HepG2 (cell line): ENCODE results near the gene ALDH16A1. TPM values are rescaled to one million over a fixed set of nuclear protein-coding genes. Genes with fewer than 3 reads are reported as not detected.

Experiments used
- ATAC-seq: fragments of 200-7000 bp; cut with Tn5 transposase; 3 replicates; pipeline ENCODE4 v1.9.1; 2020; ENCODE audit warnings: mild to moderate bottlenecking, moderate library complexity
- BruUV-seq: library from RNA; stranded (reverse); fragments of 400-500 nt; replicated peaks from 2 replicates; lab custom pipeline; 2021; lab: Mats Ljungman, UMichigan
- CTCF ChIA-PET: fragments of 300-600 bp; formaldehyde crosslinking; extraction: SDS; loops from one replicate; lab custom pipeline; 2021; ENCODE audit warnings: low total read pairs, inconsistent platforms, low intra/inter-chr PET ratio; lab: Yijun Ruan, JAX
- POLR2A ChIA-PET: fragments of 350-600 bp; sonication (Branson Sonifier 250); formaldehyde crosslinking; loops from one replicate; lab custom pipeline; 2020; ENCODE audit warnings: antibody characterized with exemption, inconsistent platforms; lab: Yijun Ruan, JAX
- DNase-seq: peaks from one replicate; pipeline ENCODE4 v3.0.0-alpha.2; 2015; ENCODE audit warnings: low spot score
- FAIRE-seq: peaks from 3 replicates; lab custom pipeline; 2011; peaks lifted over from hg19 to GRCh38; lab: Jason Lieb, UNC
- H2AFZ ChIP-seq: one replicate; pipeline ENCODE4 v1.6.1; 2011; ENCODE audit warnings: low read length, inconsistent platforms
- H3K27ac ChIP-seq: fragments of 300-600 bp; 3 replicates; pipeline ENCODE4 v1.8.0; 2011; ENCODE audit warnings: mixed run types, mild to moderate bottlenecking, mixed read lengths, low read length, inconsistent platforms; ENCODE audit not compliant: insufficient read depth; ENCODE audit errors: extremely low read length
- H3K27me3 ChIP-seq, 2 experiments: fragments of 200-600 bp in 1 of 2; 2 replicates in 1 of 2; 3 replicates in 1 of 2; pipeline versions ENCODE4 v1.6.0 to v1.8.0; 2011; ENCODE audit warnings: low read length in 2 of 2, mild to moderate bottlenecking in 2 of 2, moderate library complexity in 2 of 2, inconsistent platforms in 1 of 2; ENCODE audit not compliant: insufficient read depth in 2 of 2, control insufficient read depth in 1 of 2
- H3K36me3 ChIP-seq, 2 experiments: fragments of 200-600 bp in 1 of 2; replicated peaks in 1 of 2; 2 replicates in 1 of 2; 3 replicates in 1 of 2; pipeline versions ENCODE4 v1.5.1 to v1.8.0; 2011; ENCODE audit warnings: low read length in 2 of 2, inconsistent platforms in 1 of 2; ENCODE audit not compliant: insufficient read depth in 2 of 2, control insufficient read depth in 1 of 2
- H3K4me1 ChIP-seq: 2 replicates; pipeline ENCODE4 v1.5.1; 2012; ENCODE audit warnings: low read length, inconsistent platforms; ENCODE audit not compliant: insufficient read depth
- H3K4me2 ChIP-seq: 2 replicates; pipeline ENCODE4 v1.6.0; 2011; ENCODE audit warnings: low read depth, low read length, inconsistent platforms
- H3K4me3 ChIP-seq, 3 experiments: fragments of 200-600 bp in 1 of 3; sonication (generic), shearing (Covaris generic) in 1 of 3; replicated peaks in 1 of 3; 2 replicates each; pipeline ENCODE4 v1.5.1; 2011 to 2016; ENCODE audit warnings: low read length in 3 of 3, inconsistent platforms in 2 of 3, low read depth in 2 of 3, mild to moderate bottlenecking in 2 of 3, control low read depth in 1 of 3, mixed read lengths in 1 of 3; ENCODE audit not compliant: insufficient read depth in 1 of 3
- H3K79me2 ChIP-seq: one replicate; pipeline ENCODE4 v1.6.1; 2011; ENCODE audit warnings: low read length, inconsistent platforms; ENCODE audit not compliant: insufficient read depth
- H3K9ac ChIP-seq: 2 replicates; pipeline ENCODE4 v1.6.0; 2011; ENCODE audit warnings: mild to moderate bottlenecking, low read depth, low read length, inconsistent platforms; ENCODE audit not compliant: insufficient read depth
- H3K9me3 ChIP-seq: 2 replicates; pipeline ENCODE4 v1.5.1; 2012; ENCODE audit warnings: mild to moderate bottlenecking, low read length
- H4K20me1 ChIP-seq: 2 replicates; pipeline ENCODE4 v1.6.0; 2011; ENCODE audit warnings: inconsistent platforms, mild to moderate bottlenecking, low read length, moderate library complexity; ENCODE audit not compliant: insufficient read depth
- BCLAF1 ChIP-seq: fragments of 450-650 bp; IDR thresholded peaks from 2 replicates; pipeline ENCODE4 v1.6.1; 2017; ENCODE audit warnings: mild to moderate bottlenecking
- HDAC2 ChIP-seq: sonication (generic); formaldehyde crosslinking; IDR thresholded peaks from 2 replicates; pipeline ENCODE4 v1.4.0; 2020; ENCODE audit warnings: missing genetic modification reagents
- KDM2A ChIP-seq: sonication (generic); formaldehyde crosslinking; IDR thresholded peaks from 2 replicates; pipeline ENCODE4 v1.4.0; 2020; ENCODE audit warnings: low read depth, missing genetic modification reagents, borderline replicate concordance
- SRF ChIP-seq: IDR thresholded peaks from 2 replicates; pipeline ENCODE4 v1.6.1; 2011; ENCODE audit warnings: mild to moderate bottlenecking, low read depth, low read length, moderate library complexity
- ZBTB10 ChIP-seq: sonication (generic); formaldehyde crosslinking; IDR thresholded peaks from 2 replicates; pipeline ENCODE4 v1.4.0; 2020; ENCODE audit warnings: missing genetic modification reagents, borderline replicate concordance
- ZBTB26 ChIP-seq: IDR thresholded peaks from 2 replicates; pipeline ENCODE4 v1.6.1; 2016; ENCODE audit warnings: missing compliant biosample characterization, missing genetic modification reagents, borderline replicate concordance
- ZKSCAN1 ChIP-seq: fragments of 150-350 bp; IDR thresholded peaks from 2 replicates; pipeline ENCODE4 v1.6.1; 2014; ENCODE audit warnings: low read length
- ZNF280D ChIP-seq: sonication (generic); formaldehyde crosslinking; IDR thresholded peaks from 2 replicates; pipeline ENCODE4 v1.5.1; 2020; ENCODE audit warnings: mild to moderate bottlenecking, missing genetic modification reagents
- ZNF329 ChIP-seq: sonication (generic); formaldehyde crosslinking; IDR thresholded peaks from 2 replicates; pipeline ENCODE4 v1.9.0; 2021; ENCODE audit warnings: low read depth, mild to moderate bottlenecking, missing genetic modification reagents
- ZNF549 ChIP-seq: sonication (generic); formaldehyde crosslinking; IDR thresholded peaks from 2 replicates; pipeline ENCODE4 v1.5.0; 2020; ENCODE audit warnings: missing genetic modification reagents
- ZNF792 ChIP-seq: IDR thresholded peaks from 2 replicates; pipeline ENCODE4 v1.6.1; 2016
- ZSCAN22 ChIP-seq: sonication (generic); formaldehyde crosslinking; IDR thresholded peaks from 2 replicates; pipeline ENCODE4 v1.4.0; 2020; ENCODE audit warnings: mild to moderate bottlenecking, missing genetic modification reagents
- ZSCAN25 ChIP-seq: sonication (generic); formaldehyde crosslinking; IDR thresholded peaks from 2 replicates; pipeline ENCODE4 v1.8.0; 2022; ENCODE audit warnings: mild to moderate bottlenecking, missing genetic modification reagents
- WGBS: methylation state at CpG from one replicate; pipeline ENCODE4 v1.1.6; 2017; ENCODE audit warnings: low lambda C conversion rate; 5-methylcytosine and 5-hydroxymethylcytosine counted together
- in situ Hi-C: cut with HindIII; loops from 2 replicates; pipeline ENCODE4 v1.10.0; 2017; ENCODE audit warnings: low pct_unique_long_range_greater_than_20kb; ENCODE audit not compliant: extremely low pct_ligation_motif_present
- intact Hi-C: fragments of 100-400 bp; cut with micrococcal nuclease; formaldehyde crosslinking; loops from one replicate; pipeline ENCODE4 v1.10.0; 2022; ENCODE audit not compliant: unreplicated experiment
- polyA plus RNA-seq, 8 experiments: library from polyadenylated mRNA; depleted of rRNA in 3 of 8; stranded (reverse) in 7 of 8; unstranded in 1 of 8; fragments of >200 nt; fragmentation: Illumina TruSeq in 4 of 8; extraction: Trizol in 4 of 8; gene quantifications; 2 replicates each; pipeline versions ENCODE4 v1.2.1 to v1.2.3, GENCODE V29; 2011 to 2016; ENCODE audit warnings: low read depth in 4 of 8, missing spikeins in 1 of 8, mixed read lengths in 1 of 8; ENCODE audit not compliant: insufficient read depth in 1 of 8
- total RNA-seq, 5 experiments: library from RNA; depleted of rRNA; stranded (reverse); fragments of >200 nt; fragmentation: Illumina TruSeq; extraction: Trizol; gene quantifications; 2 replicates each; pipeline ENCODE4 v1.2.3, GENCODE V29; 2016; ENCODE audit warnings: low read depth in 1 of 5

The ALDH16A1 gene
- total and polyA plus RNA-seq, 2 of the 13 experiments (the other 11 are each of a cell fraction or from before 2014, with no cell fraction given), result 8.4 to 34.9 TPM

- no peak for TF ChIP-seq ZNF280D (CRISPR knock-in tag)
Measured at GRCh38 chr19:49403404-49404187, 49.4 kb upstream of the ALDH16A1 start (continued).

- H4K20me1 ChIP-seq, result no peaks in the 10 kb centered on the region
- H2AFZ ChIP-seq, result no peak overlapping the region
- no peaks in the 10 kb centered on the region for H3K4me1 ChIP-seq
- in situ Hi-C loops (no loop called here), intact Hi-C loops (no loop called here)
- ATAC-seq (no peak), DNase-seq (no peak), FAIRE-seq (no peak)
- no peak overlapping the region for H3K27ac ChIP-seq
- WGBS, result 20% methylated on average over 5 of the region's 7 CpGs
- BruUV-seq, result no TSS peak
- no peak overlapping the region for H3K4me3 ChIP-seq
- H3K4me2 ChIP-seq, result no peak overlapping the region
- POLR2A ChIA-PET, result no interaction called here
- H3K36me3 ChIP-seq, result no peaks in the 10 kb centered on the region
- H3K79me2 ChIP-seq, result no peaks in the 10 kb centered on the region
- no peak overlapping the region for H3K9ac ChIP-seq
- no peaks in the 10 kb centered on the region for H3K9me3 ChIP-seq
- CTCF ChIA-PET, result no interaction called here
- H3K27me3 ChIP-seq, result peaks cover 9 to 19% of the 10 kb centered on the region in 2 experiments; a peak in 4 of 5 replicates
- TF ChIP-seq HDAC2 (CRISPR knock-in tag) (no peak), ZKSCAN1 (no peak), ZBTB10 (CRISPR knock-in tag) (no peak), ZSCAN25 (CRISPR knock-in tag) (no peak), ZNF329 (no peak), SRF (no peak), ZNF549 (CRISPR knock-in tag) (no peak), ZSCAN22 (no peak), ZNF792 (CRISPR knock-in tag) (no peak), BCLAF1 (no peak), KDM2A (no peak), ZBTB26 (CRISPR knock-in tag) (no peak)
Measured at GRCh38 chr19:49407079-49407478, 45.9 kb upstream of the ALDH16A1 start.
